Cardiac atrium fibroblast (primary cell): Measurements from ENCODE around the gene ARMC12. TPM values are rescaled to one million over a fixed set of nuclear protein-coding genes. Genes with fewer than 3 reads are reported as not detected.

Experiments
- total RNA-seq: library from RNA; depleted of rRNA; stranded (reverse); fragments of >200 nt; gene quantifications from 2 replicates; pipeline ENCODE4 v1.2.3, GENCODE V29; 2015

ARMC12 gene, protein sequence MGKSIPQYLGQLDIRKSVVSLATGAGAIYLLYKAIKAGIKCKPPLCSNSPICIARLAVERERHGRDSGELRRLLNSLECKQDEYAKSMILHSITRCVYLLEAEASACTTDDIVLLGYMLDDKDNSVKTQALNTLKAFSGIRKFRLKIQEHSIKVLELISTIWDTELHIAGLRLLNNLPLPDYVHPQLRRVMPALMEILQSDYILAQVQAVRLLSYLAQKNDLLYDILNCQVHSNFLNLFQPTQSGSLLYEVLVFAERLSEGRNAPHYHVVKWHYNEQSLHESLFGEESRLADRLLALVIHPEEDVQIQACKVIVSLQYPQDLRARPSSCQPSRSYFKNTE
- 0.49 TPM in 1 of 2 replicates, not detected in the other for total RNA-seq

DNA sequence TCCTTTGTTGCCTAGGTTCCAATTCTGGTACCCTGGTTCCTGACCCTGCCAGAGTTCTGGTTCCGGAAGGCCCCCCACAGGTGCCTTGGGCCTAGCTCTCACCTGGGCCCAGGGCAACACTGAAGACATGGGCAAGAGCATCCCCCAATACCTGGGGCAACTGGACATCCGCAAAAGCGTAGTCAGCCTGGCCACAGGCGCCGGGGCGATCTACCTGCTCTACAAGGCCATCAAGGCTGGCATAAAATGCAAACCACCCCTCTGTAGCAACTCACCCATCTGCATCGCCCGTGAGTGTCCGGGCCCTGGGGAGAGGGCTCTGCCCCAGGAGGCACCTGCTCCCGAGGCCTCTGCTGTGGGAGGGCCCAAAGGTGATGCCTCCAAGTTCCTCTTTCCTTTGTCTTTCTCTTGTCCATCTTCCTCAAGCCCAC lies at the start of gene ARMC12:
TSS of gene ARMC12 (plus strand) at position 51 of the 431 bp plus-strand sequence. CDS start at position 128, 77 bp downstream.

DNA sequence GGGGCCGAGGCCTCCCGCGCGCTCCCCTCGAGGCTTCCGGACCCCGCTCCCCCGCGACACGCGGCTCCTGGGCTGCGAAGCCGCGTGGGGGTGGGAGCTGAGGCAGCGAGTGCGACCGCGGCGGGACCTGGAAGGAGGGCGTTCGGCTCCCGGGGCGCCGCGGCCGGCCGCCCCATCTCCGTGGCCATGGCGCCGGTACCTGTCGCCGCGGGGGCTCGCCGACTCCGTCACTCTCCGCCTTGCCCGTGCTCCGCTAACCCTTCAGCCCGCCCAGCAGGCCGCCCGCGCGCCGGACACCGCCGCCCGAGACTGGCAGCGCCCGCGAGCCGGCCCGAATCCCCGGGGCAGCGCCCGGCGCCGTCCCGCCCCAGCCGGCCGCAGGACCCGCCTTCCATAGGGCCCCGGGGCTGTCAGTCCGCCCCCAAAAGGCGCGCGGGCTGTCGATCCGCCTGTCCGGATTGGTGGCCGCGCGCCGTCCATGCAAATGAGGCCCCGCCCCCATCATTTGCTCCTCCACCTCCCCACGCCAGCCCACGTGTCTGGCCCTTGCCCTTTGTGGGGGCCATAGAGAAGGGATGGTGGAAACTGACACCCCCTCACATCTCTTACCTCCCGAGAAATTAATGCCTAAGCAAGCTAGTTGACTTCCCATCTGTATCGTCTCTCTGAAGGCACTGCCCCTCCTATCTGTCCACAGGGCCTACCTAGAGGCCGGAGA lies 48.1 kb upstream of the ARMC12 start, which contains the start of gene FKBP5:
TSS of gene FKBP5 (minus strand) at position 311 of the 718 bp plus-strand sequence. CDS start 46,091 bp downstream, outside the sequence.

DNA sequence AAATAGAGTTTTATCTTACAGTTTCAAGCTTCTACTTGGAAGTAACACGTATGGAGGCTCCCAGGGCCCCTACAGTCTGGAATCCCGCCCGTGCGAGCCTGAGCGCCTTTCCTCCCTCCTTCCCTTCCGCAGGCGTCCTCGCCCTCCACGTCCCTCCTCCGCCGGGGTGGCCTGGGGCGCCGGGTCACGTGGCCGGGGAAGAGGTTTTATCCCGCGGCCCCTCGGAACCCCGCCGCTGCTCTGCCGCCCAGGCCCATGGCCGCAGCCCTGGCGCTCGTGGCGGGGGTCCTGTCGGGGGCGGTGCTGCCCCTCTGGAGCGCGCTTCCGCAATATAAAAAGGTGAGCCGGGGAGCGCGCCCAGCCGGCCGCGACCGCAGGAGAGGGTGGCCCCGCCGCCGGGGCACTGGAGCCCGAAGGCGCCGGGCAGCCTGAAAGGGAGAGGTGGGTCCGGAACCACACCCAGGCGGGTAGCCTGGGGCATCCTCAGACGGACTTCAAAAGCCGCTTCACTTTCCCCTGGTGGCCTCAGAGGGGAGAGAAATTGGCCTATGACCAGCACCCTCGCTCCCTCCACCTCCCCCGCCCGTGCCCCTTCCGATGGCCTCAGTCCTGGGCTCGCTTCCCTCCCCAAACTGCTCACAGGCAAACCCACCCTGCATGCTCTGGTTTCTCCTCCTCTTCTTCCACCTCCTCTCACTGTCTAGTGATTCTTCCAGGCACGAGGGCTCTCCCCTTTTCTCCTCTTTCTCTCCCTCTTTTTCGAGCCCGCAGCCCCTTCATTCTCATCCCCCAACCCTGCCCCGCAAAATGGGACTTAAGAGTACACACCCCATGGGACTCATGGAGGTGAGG lies 39.8 kb downstream of the ARMC12 start, which contains the start of gene CLPSL2:
TSS of gene CLPSL2 (plus strand) at position 235 of the 852 bp plus-strand sequence. CDS start at position 256, 21 bp downstream.

DNA sequence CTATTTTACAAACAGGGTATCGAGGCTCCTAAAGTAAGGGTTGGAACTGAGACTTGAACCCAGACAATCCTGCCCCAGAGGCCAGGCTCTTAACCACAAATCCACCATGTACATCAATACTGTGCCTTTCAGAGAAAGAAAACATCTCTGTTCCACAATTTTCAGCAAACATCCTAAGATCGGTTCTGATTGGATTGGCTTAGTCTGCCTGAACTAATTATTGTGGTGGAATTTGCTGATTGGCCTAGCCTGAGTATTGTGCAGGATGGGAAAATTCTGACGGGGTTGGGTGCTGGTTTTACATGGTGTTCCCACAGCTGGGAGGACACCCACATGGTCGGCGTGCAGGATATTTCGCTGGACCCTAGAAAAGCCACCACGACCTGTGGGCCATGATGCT lies 43.9 kb downstream of the ARMC12 start, which contains the start of gene CLPSL1:
TSS of gene CLPSL1 (plus strand) at position 301 of the 400 bp plus-strand sequence. CDS start at position 393, 92 bp downstream.

Other genes starting within 250 kb of the ARMC12 start
- 12.5 and 13.0 TPM in 2 replicates for gene TEAD3, start 240.0 kb upstream of the ARMC12 start, total RNA-seq
- gene TULP1, start 224.1 kb upstream of the ARMC12 start, total RNA-seq, result not detected in 2 replicates
- 121 and 150 TPM in 2 replicates for gene FKBP5, start 48.1 kb upstream of the ARMC12 start, total RNA-seq
- gene CLPSL2, start 39.6 kb downstream of the ARMC12 start, total RNA-seq, result not detected in 2 replicates
- gene CLPSL1, start 44.0 kb downstream of the ARMC12 start, total RNA-seq, result not detected in 2 replicates
- not detected in 2 replicates for gene CLPS, start 60.3 kb downstream of the ARMC12 start, total RNA-seq
- gene LHFPL5, start 68.3 kb downstream of the ARMC12 start, total RNA-seq, result not detected in 2 replicates
- gene SRPK1, start 184.1 kb downstream of the ARMC12 start, total RNA-seq, result 28.7 and 31.6 TPM in 2 replicates